Breast epithelium (tissue), 3 donors: ENCODE data around the gene HMCN1.

Experiments
- CTCF ChIP-seq, 3 donors: fragments of 450-650 bp; IDR thresholded peaks; one replicate each; pipeline ENCODE4 v1.5.1; 2016 to 2017; ENCODE audit warnings: antibody characterized with exemption in 3 of 3, mild to moderate bottlenecking in 3 of 3, moderate library complexity in 3 of 3
- POLR2AphosphoS5 ChIP-seq, 3 donors: sonication (generic); formaldehyde crosslinking; IDR thresholded peaks; one replicate each; pipeline ENCODE4 v1.6.1; 2017; ENCODE audit warnings: antibody characterized with exemption in 3 of 3

GRCh38 chr1:185695299-185695698 is 38.9 kb upstream of the HMCN1 start:
- no peak for TF ChIP-seq CTCF (IDR thresholded peaks at IDR 0.05)
- TF ChIP-seq POLR2AphosphoS5 (IDR thresholded peaks at IDR 0.05): no peak
